ENCODE measurements around the gene RPL38.

RPL38 gene

GRCh38 chr17:74203439-74204240, at the start of gene RPL38:
TSS of gene RPL38 (plus strand) at chr17:74203678. CDS start at chr17:74203956, 278 bp downstream.
- in situ Hi-C loops (cut with HindIII; ENCODE audit: low pct_ligation_motif_present, low pct_unique_long_range_greater_than_20kb, low sequenced_read_pairs) = no loop called here
- DNase-seq = peak; percentile 98

GRCh38 chr17:74153821-74154430, 49.6 kb upstream of the RPL38 start:
- DNase-seq = no peak
- in situ Hi-C loops (cut with HindIII; ENCODE audit: low pct_ligation_motif_present, low pct_unique_long_range_greater_than_20kb, low sequenced_read_pairs) = no loop called here

- no peak for DNase-seq
- in situ Hi-C loops (cut with HindIII; ENCODE audit: low pct_ligation_motif_present, low pct_unique_long_range_greater_than_20kb, low sequenced_read_pairs) = no loop called here
Measured at GRCh38 chr17:74156878-74157277, 46.6 kb upstream of the RPL38 start.

- in situ Hi-C loops (cut with HindIII; ENCODE audit: low pct_ligation_motif_present, low pct_unique_long_range_greater_than_20kb, low sequenced_read_pairs) = no loop called here
- no peak for DNase-seq
Measured at GRCh38 chr17:74157366-74157765, 46.1 kb upstream of the RPL38 start.

GRCh38 chr17:74158761-74159160, 44.7 kb upstream of the RPL38 start:
- in situ Hi-C loops (cut with HindIII; ENCODE audit: low pct_ligation_motif_present, low pct_unique_long_range_greater_than_20kb, low sequenced_read_pairs) = no loop called here
- DNase-seq = no peak

- no peak for DNase-seq
- in situ Hi-C loops (cut with HindIII; ENCODE audit: low pct_ligation_motif_present, low pct_unique_long_range_greater_than_20kb, low sequenced_read_pairs) = no loop called here
Measured at GRCh38 chr17:74159226-74159840, 44.1 kb upstream of the RPL38 start.

GRCh38 chr17:74160656-74161502, 42.6 kb upstream of the RPL38 start:
- in situ Hi-C loops (cut with HindIII; ENCODE audit: low pct_ligation_motif_present, low pct_unique_long_range_greater_than_20kb, low sequenced_read_pairs) = no loop called here
- no peak for DNase-seq

GRCh38 chr17:74161503-74161875, 42.0 kb upstream of the RPL38 start:
- DNase-seq = no peak
- in situ Hi-C loops (cut with HindIII; ENCODE audit: low pct_ligation_motif_present, low pct_unique_long_range_greater_than_20kb, low sequenced_read_pairs) = no loop called here

GRCh38 chr17:74163271-74163821, 40.1 kb upstream of the RPL38 start:
- no peak for DNase-seq
- in situ Hi-C loops (cut with HindIII; ENCODE audit: low pct_ligation_motif_present, low pct_unique_long_range_greater_than_20kb, low sequenced_read_pairs) = no loop called here

- in situ Hi-C loops (cut with HindIII; ENCODE audit: low pct_ligation_motif_present, low pct_unique_long_range_greater_than_20kb, low sequenced_read_pairs) = no loop called here
- DNase-seq = no peak
Measured at GRCh38 chr17:74163836-74164235, 39.6 kb upstream of the RPL38 start.

GRCh38 chr17:74164446-74165045, 38.9 kb upstream of the RPL38 start:
- in situ Hi-C loops (cut with HindIII; ENCODE audit: low pct_ligation_motif_present, low pct_unique_long_range_greater_than_20kb, low sequenced_read_pairs) = no loop called here
- no peak for DNase-seq

- no peak for DNase-seq
- in situ Hi-C loops (cut with HindIII; ENCODE audit: low pct_ligation_motif_present, low pct_unique_long_range_greater_than_20kb, low sequenced_read_pairs) = no loop called here
Measured at GRCh38 chr17:74165797-74166365, 37.6 kb upstream of the RPL38 start.

GRCh38 chr17:74170924-74171323, 32.6 kb upstream of the RPL38 start:
- no peak for DNase-seq
- in situ Hi-C loops (cut with HindIII; ENCODE audit: low pct_ligation_motif_present, low pct_unique_long_range_greater_than_20kb, low sequenced_read_pairs) = no loop called here

- no peak for DNase-seq
- in situ Hi-C loops (cut with HindIII; ENCODE audit: low pct_ligation_motif_present, low pct_unique_long_range_greater_than_20kb, low sequenced_read_pairs) = no loop called here
Measured at GRCh38 chr17:74172700-74173099, 30.8 kb upstream of the RPL38 start.

GRCh38 chr17:74176546-74177001, 26.9 kb upstream of the RPL38 start:
- in situ Hi-C loops (cut with HindIII; ENCODE audit: low pct_ligation_motif_present, low pct_unique_long_range_greater_than_20kb, low sequenced_read_pairs) = no loop called here
- peak; percentile 76 for DNase-seq

GRCh38 chr17:74177018-74177450, 26.4 kb upstream of the RPL38 start:
- in situ Hi-C loops (cut with HindIII; ENCODE audit: low pct_ligation_motif_present, low pct_unique_long_range_greater_than_20kb, low sequenced_read_pairs) = no loop called here
- peak; percentile 48 for DNase-seq

- DNase-seq = no peak
- in situ Hi-C loops (cut with HindIII; ENCODE audit: low pct_ligation_motif_present, low pct_unique_long_range_greater_than_20kb, low sequenced_read_pairs) = no loop called here
Measured at GRCh38 chr17:74179576-74179975, 23.9 kb upstream of the RPL38 start.

- in situ Hi-C loops (cut with HindIII; ENCODE audit: low pct_ligation_motif_present, low pct_unique_long_range_greater_than_20kb, low sequenced_read_pairs) = no loop called here
Measured at GRCh38 chr17:74180336-74180735, 23.1 kb upstream of the RPL38 start.

More at GRCh38 chr17:74180336-74180735, 23.1 kb upstream of the RPL38 start:
- no peak for DNase-seq
